H1 (cell line): ENCODE data around the gene SPATA19. TPM values are rescaled to one million over a fixed set of nuclear protein-coding genes. Genes with fewer than 3 reads are reported as not detected.

Experiments
- CTCF ChIA-PET: fragments of 300-600 bp; sonication (Branson Sonifier 250); formaldehyde crosslinking; loops from one replicate; lab custom pipeline; 2021; ENCODE audit not compliant: partially characterized antibody; lab: Charles Lee
- POLR2A ChIA-PET: fragments of 300-600 bp; sonication (Branson Sonifier 250); formaldehyde crosslinking; loops from one replicate; lab custom pipeline; 2021; ENCODE audit warnings: inconsistent platforms; ENCODE audit not compliant: partially characterized antibody; lab: Charles Lee
- DNase-seq, 2 experiments: peaks; one replicate each; pipeline versions ENCODE4 v3.0.0 to v3.0.0-alpha.2; 2010 to 2022; ENCODE audit warnings: low spot score in 2 of 2, low read depth in 1 of 2, mixed read lengths in 1 of 2
- FAIRE-seq: peaks from 2 replicates; lab custom pipeline; 2011; peaks lifted over from hg19 to GRCh38; lab: Jason Lieb, UNC
- H2AFZ ChIP-seq: 2 replicates; pipeline ENCODE4 v1.8.1; 2012; ENCODE audit warnings: low read length, inconsistent platforms
- H2AK5ac ChIP-seq: 2 replicates; pipeline ENCODE4 v1.6.1; 2013; ENCODE audit warnings: low read depth, low read length
- H2BK120ac ChIP-seq: replicated peaks from 2 replicates; pipeline ENCODE3; 2013; ENCODE audit warnings: low read depth, low read length, inconsistent platforms
- H2BK12ac ChIP-seq: 2 replicates; pipeline ENCODE4 v1.6.1; 2013; ENCODE audit warnings: low read depth, low read length
- H2BK15ac ChIP-seq: 2 replicates; pipeline ENCODE4 v1.6.1; 2013; ENCODE audit warnings: low read length
- H2BK20ac ChIP-seq: 2 replicates; pipeline ENCODE4 v1.6.1; 2013; ENCODE audit warnings: low read length
- H2BK5ac ChIP-seq: 2 replicates; pipeline ENCODE4 v1.6.1; 2013; ENCODE audit warnings: low read depth, low read length
- H3K14ac ChIP-seq: 2 replicates; pipeline ENCODE4 v1.6.1; 2013; ENCODE audit warnings: inconsistent platforms; ENCODE audit not compliant: insufficient read length
- H3K18ac ChIP-seq: 2 replicates; pipeline ENCODE4 v1.6.1; 2013; ENCODE audit warnings: low read length; ENCODE audit errors: extremely low read depth
- H3K23ac ChIP-seq: 2 replicates; pipeline ENCODE4 v1.6.1; 2013; ENCODE audit warnings: inconsistent platforms; ENCODE audit not compliant: insufficient read length
- H3K23me2 ChIP-seq: 2 replicates; pipeline ENCODE4 v1.6.1; 2013; ENCODE audit warnings: low read depth, low read length
- H3K27ac ChIP-seq: 2 replicates; pipeline ENCODE4 v1.6.1; 2011; ENCODE audit warnings: low read depth, low read length, inconsistent platforms
- H3K27me3 ChIP-seq, 4 experiments: replicated peaks in 1 of 4; 1 replicate in 1 of 4; 2 replicates in 3 of 4; pipeline versions ENCODE4 v1.6.1 to v1.8.1; 2011 to 2013; ENCODE audit warnings: low read length in 3 of 4, mild to moderate bottlenecking in 3 of 4, inconsistent platforms in 2 of 4, mixed read lengths in 2 of 4, moderate library complexity in 1 of 4; ENCODE audit not compliant: control insufficient read depth in 3 of 4, insufficient read depth in 3 of 4; ENCODE audit errors: extremely low read depth in 1 of 4
- H3K36me3 ChIP-seq, 4 experiments: 2 replicates each; pipeline versions ENCODE4 v1.6.1 to v1.8.1; 2011 to 2013; ENCODE audit warnings: mild to moderate bottlenecking in 4 of 4, low read length in 3 of 4, moderate library complexity in 2 of 4, control low read depth in 1 of 4, inconsistent platforms in 1 of 4; ENCODE audit not compliant: insufficient read depth in 4 of 4, control insufficient read depth in 2 of 4
- H3K4ac ChIP-seq: replicated peaks from 2 replicates; pipeline ENCODE3; 2013; ENCODE audit warnings: low read length, low read depth, mixed read lengths, inconsistent platforms; ENCODE audit not compliant: insufficient read length
- H3K4me1 ChIP-seq, 4 experiments: replicated peaks in 1 of 4; 1 replicate in 1 of 4; 2 replicates in 3 of 4; pipeline versions ENCODE4 v1.6.1 to v1.8.1; 2011 to 2013; ENCODE audit warnings: low read length in 3 of 4, inconsistent platforms in 2 of 4, mixed read lengths in 1 of 4; ENCODE audit not compliant: insufficient read depth in 4 of 4, control insufficient read depth in 3 of 4
- H3K4me2 ChIP-seq, 2 experiments: 2 replicates each; pipeline versions ENCODE4 v1.6.1 to v1.8.1; 2011 to 2013; ENCODE audit warnings: low read depth in 2 of 2, low read length in 2 of 2, control low read depth in 1 of 2, inconsistent platforms in 1 of 2, mild to moderate bottlenecking in 1 of 2; ENCODE audit not compliant: insufficient read depth in 1 of 2
- H3K4me3 ChIP-seq, 4 experiments: fragments of 200-600, 300-600 bp in 1 of 4; sonication (generic), shearing (Covaris generic), sonication (Bioruptor Twin) in 1 of 4; 2 replicates each; pipeline versions ENCODE4 v1.5.1 to v1.8.1; 2011 to 2016; ENCODE audit warnings: low read length in 4 of 4, low read depth in 3 of 4, control low read depth in 2 of 4, inconsistent platforms in 2 of 4, mild to moderate bottlenecking in 2 of 4, mixed read lengths in 1 of 4, moderate library complexity in 1 of 4; ENCODE audit not compliant: insufficient read depth in 2 of 4; ENCODE audit errors: extremely low read depth in 1 of 4
- H3K56ac ChIP-seq: replicated peaks from 2 replicates; pipeline ENCODE3; 2013; ENCODE audit warnings: low read depth, mild to moderate bottlenecking, mixed read lengths, low read length, inconsistent platforms; ENCODE audit not compliant: insufficient read length
- H3K79me1 ChIP-seq: 2 replicates; pipeline ENCODE4 v1.6.1; 2013; ENCODE audit warnings: low read depth, low read length, control low read depth
- H3K79me2 ChIP-seq, 2 experiments: 2 replicates each; pipeline versions ENCODE4 v1.6.1 to v1.8.1; 2012 to 2013; ENCODE audit warnings: low read length in 2 of 2, mild to moderate bottlenecking in 2 of 2, inconsistent platforms in 1 of 2; ENCODE audit not compliant: insufficient read depth in 2 of 2, control insufficient read depth in 1 of 2
- H3K9ac ChIP-seq, 4 experiments: replicated peaks in 1 of 4; 1 replicate in 1 of 4; 2 replicates in 3 of 4; pipeline versions ENCODE4 v1.6.1 to v1.8.1; 2011 to 2013; ENCODE audit warnings: low read depth in 3 of 4, low read length in 3 of 4, control low read depth in 2 of 4, mild to moderate bottlenecking in 2 of 4, moderate library complexity in 2 of 4, inconsistent platforms in 1 of 4; ENCODE audit errors: extremely low read depth in 1 of 4
- H3K9me3 ChIP-seq, 2 experiments: 2 replicates each; pipeline versions ENCODE4 v1.6.1 to v1.8.1; 2012 to 2013; ENCODE audit warnings: mild to moderate bottlenecking in 2 of 2, moderate library complexity in 2 of 2, control low read depth in 1 of 2, inconsistent platforms in 1 of 2, low read depth in 1 of 2, low read length in 1 of 2, mixed read lengths in 1 of 2; ENCODE audit not compliant: insufficient read depth in 2 of 2
- H4K20me1 ChIP-seq, 2 experiments: replicated peaks in 1 of 2; 2 replicates each; pipeline versions ENCODE3 to v1.8.1; 2011 to 2013; ENCODE audit warnings: inconsistent platforms in 2 of 2, low read length in 2 of 2, mild to moderate bottlenecking in 1 of 2; ENCODE audit not compliant: insufficient read depth in 2 of 2, control insufficient read depth in 1 of 2
- H4K5ac ChIP-seq: 2 replicates; pipeline ENCODE4 v1.6.1; 2013; ENCODE audit warnings: low read length, low read depth, mixed read lengths, inconsistent platforms; ENCODE audit not compliant: insufficient read length
- H4K8ac ChIP-seq: 2 replicates; pipeline ENCODE4 v1.8.0; 2013; ENCODE audit warnings: mild to moderate bottlenecking, moderate library complexity, low read length, inconsistent platforms; ENCODE audit not compliant: insufficient read depth; ENCODE audit errors: extremely low read depth
- H4K91ac ChIP-seq: replicated peaks from 2 replicates; pipeline ENCODE3; 2013; ENCODE audit warnings: low read length, mixed read lengths, inconsistent platforms; ENCODE audit not compliant: insufficient read length
- EGR1 ChIP-seq: IDR thresholded peaks from 2 replicates; pipeline ENCODE4 v1.6.1; 2011; ENCODE audit warnings: low read depth, low read length, borderline replicate concordance
- FOSL1 ChIP-seq: IDR thresholded peaks from 2 replicates; pipeline ENCODE4 v1.6.1; 2011; ENCODE audit warnings: mild to moderate bottlenecking, low read depth, low read length, moderate library complexity; ENCODE audit not compliant: insufficient read depth
- KDM1A ChIP-seq: fragments of 200-600, 300-600 bp; sonication (generic); IDR thresholded peaks from 2 replicates; pipeline ENCODE4 v1.7.1; 2016; ENCODE audit warnings: mild to moderate bottlenecking, low read length, borderline replicate concordance
- RFX5 ChIP-seq: IDR thresholded peaks from 2 replicates; pipeline ENCODE4 v1.6.1; 2011; ENCODE audit warnings: low read depth, low read length, improper control_type of control experiment, borderline replicate concordance
- WGBS, 2 experiments: shearing (Covaris generic) in 1 of 2; methylation state at CpG; one replicate each; pipeline versions ENCODE4 v1.1.6 to v1.1.7; 2013 to 2015; ENCODE audit warnings: low lambda C conversion rate in 2 of 2, mixed read lengths in 2 of 2, inconsistent platforms in 1 of 2, low coverage in 1 of 2, missing lambda C conversion rate in 1 of 2; ENCODE audit not compliant: insufficient replicate concordance in 2 of 2, insufficient coverage in 1 of 2, insufficient read length in 1 of 2; ENCODE audit errors: extremely low coverage in 1 of 2, missing lambda C conversion rate in 1 of 2; 5-methylcytosine and 5-hydroxymethylcytosine counted together
- polyA plus RNA-seq, 7 experiments: library from polyadenylated mRNA; depleted of rRNA in 3 of 7; stranded (reverse) in 5 of 7; unstranded in 2 of 7; fragments of >200 nt in 5 of 7; fragments of 200-250 nt in 2 of 7; gene quantifications; 1 replicate in 5 of 7; 2 replicates in 1 of 7; 4 replicates in 1 of 7; pipeline versions ENCODE4 v1.2.1 to v1.2.3, GENCODE V29; 2011 to 2013; ENCODE audit warnings: missing spikeins in 2 of 7, mixed read lengths in 2 of 7
- total RNA-seq: library from RNA; stranded (reverse); fragmentation: NEBNext Ultra II Directional; extraction: Animal tissue kit (Norgen Biotek cat#: 25700); gene quantifications from 2 replicates; pipeline ENCODE4 v1.2.1, GENCODE V29; 2021
- TF ChIP-seq, protein P1 (sequence below): IDR thresholded peaks from 2 replicates; pipeline ENCODE4 v1.6.1; 2012; ENCODE audit warnings: inconsistent platforms

SPATA19 gene
- total and polyA plus RNA-seq, 2 of the 8 experiments (the other 6 are each of a cell fraction or from before 2014, with no cell fraction given) = not detected

GRCh38 chr11:133829566-133829965 lies 15.7 kb downstream of the SPATA19 start:
- Histone ChIP-seq H2BK5ac (no peak overlapping the region), H4K5ac (no peak overlapping the region), H3K27me3 (no peaks in the 10 kb centered on the region), H3K9ac (no peak overlapping the region), H3K4ac (no peak overlapping the region), H3K23me2 (no peaks in the 10 kb centered on the region), H4K8ac (no peak overlapping the region), H3K79me1 (no peaks in the 10 kb centered on the region; the same call in 1 of the 2 replicates), H3K27ac (no peak overlapping the region), H3K4me1 (no peaks in the 10 kb centered on the region), H2AK5ac (no peak overlapping the region), H2BK20ac (no peak overlapping the region), H3K14ac (no peak overlapping the region), H2BK120ac (no peak overlapping the region), H3K56ac (no peak overlapping the region), H2AFZ (no peak overlapping the region), H3K36me3 (no peaks in the 10 kb centered on the region), H3K79me2 (no peaks in the 10 kb centered on the region), H4K91ac (no peak overlapping the region), H2BK15ac (no peak overlapping the region), H4K20me1 (no peaks in the 10 kb centered on the region), H3K4me2 (no peak overlapping the region), H3K9me3 (peaks cover 0 to 9% of the 10 kb centered on the region in 2 experiments; a peak in 1 of 4 replicates), H3K4me3 (no peak overlapping the region), H3K23ac (no peak overlapping the region), H2BK12ac (no peak overlapping the region), H3K18ac (no peak overlapping the region)
- CTCF ChIA-PET = interaction anchor here (0.5 to 8.4 kb wide), 11 partner anchors 8 to 750 kb away, joined by 3 to 65 read pairs (median 4); no protein-coding TSS in a partner anchor
- DNase-seq (peak in 1 of 2 experiments; percentile 19), FAIRE-seq (no peak)
- WGBS, 2 experiments = 82% methylated on average over 2 of the region's 2 CpGs; no CpG with 5 or more reads in 1 of the 2 experiments
- POLR2A ChIA-PET = no interaction called here
- TF ChIP-seq EGR1 = no peak
- TF ChIP-seq RFX5 = no peak
- TF ChIP-seq FOSL1 = no peak
- no peak for TF ChIP-seq KDM1A
- TF ChIP-seq, protein P1, sequence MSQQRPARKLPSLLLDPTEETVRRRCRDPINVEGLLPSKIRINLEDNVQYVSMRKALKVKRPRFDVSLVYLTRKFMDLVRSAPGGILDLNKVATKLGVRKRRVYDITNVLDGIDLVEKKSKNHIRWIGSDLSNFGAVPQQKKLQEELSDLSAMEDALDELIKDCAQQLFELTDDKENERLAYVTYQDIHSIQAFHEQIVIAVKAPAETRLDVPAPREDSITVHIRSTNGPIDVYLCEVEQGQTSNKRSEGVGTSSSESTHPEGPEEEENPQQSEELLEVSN = no peak
